Stimulated activated CD8-positive, alpha-beta memory T cell treated with anti-CD3 and anti-CD28 coated beads, Interleukin-12 subunit alpha, Interleukin-12 subunit beta, amount 100 ng/mL, for 1 hour (primary cell): Measurements from ENCODE around the gene KLF6.

Source experiments
- DNase-seq: peaks from one replicate; pipeline ENCODE4 v3.0.0-alpha.2; 2020; ENCODE audit warnings: low read depth

Gene KLF6

GRCh38 chr10:3784510-3785250 lies at the start of gene KLF6:
KLF6 (minus strand) TSS chr10:3785209; CDS start chr10:3785014, 195 bp downstream.
- no peak for DNase-seq

GRCh38 chr10:3834404-3834803 lies 49.4 kb upstream of the KLF6 start:
- DNase-seq: no peak

GRCh38 chr10:3833046-3833445 lies 48.0 kb upstream of the KLF6 start:
- no peak for DNase-seq

GRCh38 chr10:3832022-3832786 lies 47.2 kb upstream of the KLF6 start:
- no peak for DNase-seq

- no peak for DNase-seq
Observed at GRCh38 chr10:3831608-3832007, 46.6 kb upstream of the KLF6 start.

- DNase-seq: no peak
Observed at GRCh38 chr10:3830946-3831345, 45.9 kb upstream of the KLF6 start.

- no peak for DNase-seq
Observed at GRCh38 chr10:3829156-3830050, 44.4 kb upstream of the KLF6 start.

GRCh38 chr10:3828404-3829155 lies 43.6 kb upstream of the KLF6 start:
- no peak for DNase-seq

- DNase-seq: no peak
Observed at GRCh38 chr10:3827768-3828403, 42.9 kb upstream of the KLF6 start.

- DNase-seq: no peak
Observed at GRCh38 chr10:3827266-3827665, 42.3 kb upstream of the KLF6 start.

- DNase-seq: no peak
Observed at GRCh38 chr10:3825862-3826351, 40.9 kb upstream of the KLF6 start.

- no peak for DNase-seq
Observed at GRCh38 chr10:3825244-3825643, 40.2 kb upstream of the KLF6 start.

GRCh38 chr10:3822541-3823330 lies 37.7 kb upstream of the KLF6 start:
- DNase-seq: no peak

GRCh38 chr10:3820255-3820654 lies 35.2 kb upstream of the KLF6 start:
- no peak for DNase-seq

- no peak for DNase-seq
Observed at GRCh38 chr10:3816995-3817394, 32.0 kb upstream of the KLF6 start.

GRCh38 chr10:3814838-3815220 lies 29.8 kb upstream of the KLF6 start:
- no peak for DNase-seq

- no peak for DNase-seq
Observed at GRCh38 chr10:3813986-3814837, 29.2 kb upstream of the KLF6 start.

GRCh38 chr10:3813267-3813666 lies 28.3 kb upstream of the KLF6 start:
- DNase-seq: no peak

- DNase-seq: no peak
Observed at GRCh38 chr10:3812141-3812540, 27.1 kb upstream of the KLF6 start.
